B cell (primary cell): ENCODE measurements around the gene PUM2. TPM values are rescaled to one million over a fixed set of nuclear protein-coding genes. Genes with fewer than 3 reads are reported as not detected.

Experiments
- ATAC-seq: fragments of 200-7000 bp; cut with Tn5 transposase; one replicate; pipeline ENCODE4 v1.10.0; 2021; ENCODE audit warnings: low read depth, mild to moderate bottlenecking, moderate number of reproducible peaks, moderate library complexity
- CTCF ChIA-PET: fragments of 350-600 bp; sonication (Branson Sonifier 250); formaldehyde crosslinking; loops from one replicate; lab custom pipeline; 2021; ENCODE audit warnings: antibody characterized with exemption, inconsistent platforms; lab: Charles Lee
- POLR2A ChIA-PET: fragments of 350-600 bp; sonication (Branson Sonifier 250); formaldehyde crosslinking; loops from one replicate; lab custom pipeline; 2021; ENCODE audit warnings: antibody characterized with exemption; lab: Charles Lee
- DNase-seq: peaks from one replicate; pipeline ENCODE4 v3.0.0; 2013
- H2AFZ ChIP-seq: 2 replicates; pipeline ENCODE4 v1.6.1; 2012; ENCODE audit warnings: mild to moderate bottlenecking, low read depth, low read length; ENCODE audit not compliant: insufficient read depth, poor library complexity, severe bottlenecking
- H3K27ac ChIP-seq, 2 donors: 1 replicate in 1 of 2; 2 replicates in 1 of 2; pipeline ENCODE4 v1.5.1; 2012 to 2013; ENCODE audit warnings: low read length in 2 of 2, mild to moderate bottlenecking in 2 of 2, moderate library complexity in 1 of 2
- H3K27me3 ChIP-seq, 4 experiments: fragments of 200-600 bp in 1 of 4; sonication (generic) in 1 of 4; replicated peaks in 1 of 4; 1 replicate in 2 of 4; 2 replicates in 2 of 4; pipeline versions ENCODE4 v1.6.1 to v1.7.0; 2013 to 2016; ENCODE audit warnings: low read length in 3 of 4, mild to moderate bottlenecking in 2 of 4, mixed read lengths in 1 of 4, moderate library complexity in 1 of 4; ENCODE audit not compliant: insufficient read depth in 4 of 4, control insufficient read depth in 3 of 4; ENCODE audit errors: control extremely low read depth in 1 of 4
- H3K36me3 ChIP-seq, 2 experiments: replicated peaks in 1 of 2; 1 replicate in 1 of 2; 2 replicates in 1 of 2; pipeline versions ENCODE4 v1.6.1 to v1.7.1; 2013; ENCODE audit warnings: low read length in 1 of 2; ENCODE audit not compliant: insufficient read depth in 2 of 2, control insufficient read depth in 1 of 2; ENCODE audit errors: control extremely low read depth in 1 of 2, extremely low read depth in 1 of 2
- H3K4me1 ChIP-seq, 2 donors: fragments of 200-600 bp in 1 of 2; sonication (generic) in 1 of 2; 1 replicate in 1 of 2; 2 replicates in 1 of 2; pipeline versions ENCODE4 v1.5.1 to v1.6.1; 2013 to 2017; ENCODE audit warnings: low read length in 2 of 2; ENCODE audit not compliant: control insufficient read depth in 2 of 2, insufficient read depth in 2 of 2
- H3K4me2 ChIP-seq: replicated peaks from 2 replicates; pipeline ENCODE3; 2012; ENCODE audit warnings: mild to moderate bottlenecking, low read depth, low read length; ENCODE audit not compliant: poor library complexity, severe bottlenecking
- H3K4me3 ChIP-seq, 5 experiments: fragments of 200-600 bp in 1 of 5; sonication (generic) in 1 of 5; 1 replicate in 3 of 5; 2 replicates in 2 of 5; pipeline versions ENCODE4 v1.5.1 to v1.7.0; 2011 to 2016; ENCODE audit warnings: low read length in 4 of 5, mild to moderate bottlenecking in 4 of 5, low read depth in 2 of 5, control low read depth in 1 of 5, moderate library complexity in 1 of 5; ENCODE audit not compliant: insufficient read depth in 1 of 5; ENCODE audit errors: control extremely low read depth in 1 of 5, extremely low read depth in 1 of 5
- H3K79me2 ChIP-seq: fragments of 200-600 bp; sonication (generic); one replicate; pipeline ENCODE4 v1.6.0; 2016; ENCODE audit warnings: low read length; ENCODE audit not compliant: control insufficient read depth, insufficient read depth
- H3K9ac ChIP-seq: fragments of 200-600 bp; sonication (generic); 2 replicates; pipeline ENCODE4 v1.6.1; 2017; ENCODE audit warnings: mild to moderate bottlenecking, low read length, moderate library complexity
- H3K9me3 ChIP-seq, 3 donors: one replicate each; pipeline versions ENCODE4 v1.6.1 to v1.7.1; 2013; ENCODE audit warnings: low read length in 2 of 3; ENCODE audit not compliant: control insufficient read depth in 2 of 3, insufficient read depth in 1 of 3; ENCODE audit errors: control extremely low read depth in 1 of 3
- H4K20me1 ChIP-seq: 2 replicates; pipeline ENCODE4 v1.6.0; 2012; ENCODE audit warnings: mild to moderate bottlenecking, low read length; ENCODE audit not compliant: insufficient read depth, control insufficient read depth, poor library complexity, severe bottlenecking
- H3K27ac Mint-ChIP-seq: one replicate; pipeline ENCODE4 v1.8.0; 2021; ENCODE audit warnings: mixed read lengths
- H3K27me3 Mint-ChIP-seq: one replicate; pipeline ENCODE4 v1.8.0; 2021; ENCODE audit warnings: mixed read lengths
- H3K4me1 Mint-ChIP-seq: one replicate; pipeline ENCODE4 v1.8.0; 2021; ENCODE audit warnings: mixed read lengths
- H3K4me3 Mint-ChIP-seq: one replicate; pipeline ENCODE4 v1.8.0; 2021; ENCODE audit warnings: mixed read lengths
- H3K9me3 Mint-ChIP-seq: one replicate; pipeline ENCODE4 v1.8.0; 2022; ENCODE audit warnings: mixed read lengths; ENCODE audit not compliant: insufficient read depth
- EZH2 ChIP-seq: IDR thresholded peaks from 2 replicates; pipeline ENCODE4 v1.6.1; 2012; ENCODE audit warnings: borderline replicate concordance, low read depth, mild to moderate bottlenecking, moderate library complexity, low read length; ENCODE audit not compliant: insufficient read depth, poor library complexity, severe bottlenecking
- WGBS: methylation state at CpG from one replicate; pipeline ENCODE4 v1.1.5; 2013; ENCODE audit warnings: missing lambda C conversion rate; ENCODE audit not compliant: insufficient coverage; 5-methylcytosine and 5-hydroxymethylcytosine counted together
- intact Hi-C: fragments of 100-400 bp; cut with micrococcal nuclease; formaldehyde crosslinking; loops from one replicate; pipeline ENCODE4 v1.10.0; 2022
- polyA plus RNA-seq: library from polyadenylated mRNA; depleted of rRNA; stranded (reverse); fragments of >200 nt; gene quantifications from 2 replicates; pipeline ENCODE4 v1.2.3, GENCODE V29; 2012
- total RNA-seq, 2 donors: library from RNA; stranded (reverse); fragments of 120-200 nt in 1 of 2; gene quantifications; 1 replicate in 1 of 2; 2 replicates in 1 of 2; pipeline versions ENCODE4 v1.2.3 to v1.2.4, GENCODE V29; 2013 to 2022
- TF ChIP-seq, protein P1 (sequence below): fragments of 200-600 bp; IDR thresholded peaks from one replicate; pipeline ENCODE4 v1.8.0; 2022; ENCODE audit warnings: antibody characterized with exemption, mild to moderate bottlenecking

Gene PUM2
- total and polyA plus RNA-seq, 2 donors (not counting 1 experiment from before 2014, with no cell fraction given): 21.1 to 151 TPM

DNA sequence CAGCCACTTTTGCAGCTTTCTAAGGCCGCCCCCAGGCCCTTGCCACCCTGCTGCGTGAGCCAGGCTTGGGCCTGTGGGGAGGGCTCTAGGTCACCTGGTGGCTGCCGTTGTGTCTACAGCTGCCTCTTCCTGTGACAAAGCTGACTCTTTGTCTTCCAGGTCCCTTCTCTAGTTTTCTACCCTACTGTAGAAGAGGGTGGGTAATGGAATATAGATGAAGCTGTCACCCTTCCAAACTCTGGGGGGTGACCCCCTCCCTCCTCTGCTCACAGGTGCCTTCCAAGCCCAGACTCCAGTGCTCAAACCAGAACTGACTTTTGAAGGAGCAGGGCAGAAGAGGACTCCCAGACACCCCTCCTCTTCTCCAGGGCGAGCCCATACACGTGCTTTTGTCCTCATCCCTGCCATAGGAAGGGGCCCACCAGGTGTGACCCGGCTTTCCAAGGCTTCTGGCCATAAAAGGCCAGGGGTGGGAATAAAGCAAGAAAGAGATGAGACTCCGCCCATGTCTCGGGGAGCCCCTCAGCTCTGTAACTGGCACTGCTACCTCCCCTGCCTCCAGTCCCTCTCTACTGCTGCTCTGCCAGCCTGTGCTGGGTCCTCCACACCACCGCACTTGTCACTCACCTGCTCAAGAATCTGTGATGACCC lies 107.8 kb downstream of the PUM2 start:
- WGBS: 90% methylated on average over 5 of the region's 9 CpGs
- ChIA-PET CTCF (interaction anchor here (1.6 kb wide), 1 partner anchor 20 kb away, joined by 3 read pairs; no protein-coding TSS in a partner anchor), POLR2A (no interaction called here)
- no peaks in the 10 kb centered on the region for H3K9me3 Mint-ChIP-seq
- Histone ChIP-seq H3K79me2 (no peaks in the 10 kb centered on the region), H3K4me2 (no peak overlapping the region), H3K36me3 (peaks cover 0 to 7% of the 10 kb centered on the region in 2 experiments), H3K4me3 (no peak overlapping the region), H3K4me1 (no peaks in the 10 kb centered on the region), H3K9ac (no peak overlapping the region), H3K9me3 (no peaks in the 10 kb centered on the region), H2AFZ (no peak overlapping the region), H3K27ac (no peak overlapping the region), H3K27me3 (peaks cover 0 to 5% (median 0%) of the 10 kb centered on the region in 4 experiments), H4K20me1 (no peaks in the 10 kb centered on the region)
- no peak for TF ChIP-seq EZH2
- TF ChIP-seq, protein P1, sequence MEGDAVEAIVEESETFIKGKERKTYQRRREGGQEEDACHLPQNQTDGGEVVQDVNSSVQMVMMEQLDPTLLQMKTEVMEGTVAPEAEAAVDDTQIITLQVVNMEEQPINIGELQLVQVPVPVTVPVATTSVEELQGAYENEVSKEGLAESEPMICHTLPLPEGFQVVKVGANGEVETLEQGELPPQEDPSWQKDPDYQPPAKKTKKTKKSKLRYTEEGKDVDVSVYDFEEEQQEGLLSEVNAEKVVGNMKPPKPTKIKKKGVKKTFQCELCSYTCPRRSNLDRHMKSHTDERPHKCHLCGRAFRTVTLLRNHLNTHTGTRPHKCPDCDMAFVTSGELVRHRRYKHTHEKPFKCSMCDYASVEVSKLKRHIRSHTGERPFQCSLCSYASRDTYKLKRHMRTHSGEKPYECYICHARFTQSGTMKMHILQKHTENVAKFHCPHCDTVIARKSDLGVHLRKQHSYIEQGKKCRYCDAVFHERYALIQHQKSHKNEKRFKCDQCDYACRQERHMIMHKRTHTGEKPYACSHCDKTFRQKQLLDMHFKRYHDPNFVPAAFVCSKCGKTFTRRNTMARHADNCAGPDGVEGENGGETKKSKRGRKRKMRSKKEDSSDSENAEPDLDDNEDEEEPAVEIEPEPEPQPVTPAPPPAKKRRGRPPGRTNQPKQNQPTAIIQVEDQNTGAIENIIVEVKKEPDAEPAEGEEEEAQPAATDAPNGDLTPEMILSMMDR: no peak
- peaks cover 6% of the 10 kb centered on the region for H3K4me1 Mint-ChIP-seq
- intact Hi-C loops: loop anchor here (5.0 kb wide), 1 partner anchor 399 kb away; no protein-coding TSS in a partner anchor
- DNase-seq: no peak
- H3K27ac Mint-ChIP-seq: no peak overlapping the region
- ATAC-seq: no peak
- no peak overlapping the region for H3K4me3 Mint-ChIP-seq
- peaks cover 7% of the 10 kb centered on the region for H3K27me3 Mint-ChIP-seq
